ENCODE measurements around the gene SLC16A10.
A peak's percentile ranks its signal among the peaks of the same experiment; 100 is the strongest.

The SLC16A10 gene

GRCh38 chr6:111150577-111150976 lies 63.3 kb downstream of the SLC16A10 start:
- FAIRE-seq (no peak), DNase-seq (ENCODE audit: insufficient read length) (no peak)
- no peak for TF ChIP-seq POLR2A (IDR thresholded peaks at IDR 0.05; ENCODE audit: low read depth, low read length)
- no peak for TF ChIP-seq POLR2AphosphoS5 (IDR thresholded peaks at IDR 0.05; ENCODE audit: low read depth, low read length)
- no peak for TF ChIP-seq TAF1 (IDR thresholded peaks at IDR 0.05; ENCODE audit: borderline replicate concordance, low read depth, low read length)

GRCh38 chr6:111154981-111155380 lies 67.7 kb downstream of the SLC16A10 start:
- FAIRE-seq (no peak), DNase-seq (ENCODE audit: insufficient read length) (no peak)
- TF ChIP-seq TAF1 (IDR thresholded peaks at IDR 0.05; ENCODE audit: borderline replicate concordance, low read depth, low read length): no peak
- no peak for TF ChIP-seq POLR2A (IDR thresholded peaks at IDR 0.05; ENCODE audit: low read depth, low read length)
- TF ChIP-seq POLR2AphosphoS5 (IDR thresholded peaks at IDR 0.05; ENCODE audit: low read depth, low read length): no peak

- no peak for TF ChIP-seq POLR2A (IDR thresholded peaks at IDR 0.05; ENCODE audit: low read depth, low read length)
- TF ChIP-seq TAF1 (IDR thresholded peaks at IDR 0.05; ENCODE audit: borderline replicate concordance, low read depth, low read length): no peak
- TF ChIP-seq POLR2AphosphoS5 (IDR thresholded peaks at IDR 0.05; ENCODE audit: low read depth, low read length): no peak
- FAIRE-seq (no peak), DNase-seq (ENCODE audit: insufficient read length) (no peak)
Measured at GRCh38 chr6:111157412-111157811, 70.1 kb downstream of the SLC16A10 start.

GRCh38 chr6:111159633-111160032 lies 72.3 kb downstream of the SLC16A10 start:
- FAIRE-seq (no peak), DNase-seq (ENCODE audit: insufficient read length) (no peak)
- no peak for TF ChIP-seq POLR2A (IDR thresholded peaks at IDR 0.05; ENCODE audit: low read depth, low read length)

- TF ChIP-seq POLR2AphosphoS5 (IDR thresholded peaks at IDR 0.05; ENCODE audit: low read depth, low read length): no peak
- no peak for TF ChIP-seq POLR2A (IDR thresholded peaks at IDR 0.05; ENCODE audit: low read depth, low read length)
- TF ChIP-seq TAF1 (IDR thresholded peaks at IDR 0.05; ENCODE audit: borderline replicate concordance, low read depth, low read length): no peak
- FAIRE-seq (no peak), DNase-seq (ENCODE audit: insufficient read length) (no peak)
Measured at GRCh38 chr6:111161650-111162049, 74.3 kb downstream of the SLC16A10 start.

GRCh38 chr6:111162504-111162903 lies 75.2 kb downstream of the SLC16A10 start:
- FAIRE-seq (no peak), DNase-seq (ENCODE audit: insufficient read length) (no peak)
- no peak for TF ChIP-seq POLR2A (IDR thresholded peaks at IDR 0.05; ENCODE audit: low read depth, low read length)
- no peak for TF ChIP-seq TAF1 (IDR thresholded peaks at IDR 0.05; ENCODE audit: borderline replicate concordance, low read depth, low read length)
- TF ChIP-seq POLR2AphosphoS5 (IDR thresholded peaks at IDR 0.05; ENCODE audit: low read depth, low read length): no peak

GRCh38 chr6:111171577-111172400 lies 84.5 kb downstream of the SLC16A10 start:
- FAIRE-seq (peak; percentile 33), DNase-seq (ENCODE audit: insufficient read length) (no peak)

GRCh38 chr6:111172563-111172962 lies 85.3 kb downstream of the SLC16A10 start:
- no peak for TF ChIP-seq POLR2AphosphoS5 (IDR thresholded peaks at IDR 0.05; ENCODE audit: low read depth, low read length)
- no peak for FAIRE-seq

More at GRCh38 chr6:111171577-111172400, 84.5 kb downstream of the SLC16A10 start:
- TF ChIP-seq POLR2A (IDR thresholded peaks at IDR 0.05; ENCODE audit: low read depth, low read length) (no peak), POLR2AphosphoS5 (IDR thresholded peaks at IDR 0.05; ENCODE audit: low read depth, low read length) (no peak), TAF1 (IDR thresholded peaks at IDR 0.05; ENCODE audit: borderline replicate concordance, low read depth, low read length) (no peak)

GRCh38 chr6:111173341-111173740 lies 86.0 kb downstream of the SLC16A10 start:
- no peak for TF ChIP-seq POLR2A (IDR thresholded peaks at IDR 0.05; ENCODE audit: low read depth, low read length)
- TF ChIP-seq TAF1 (IDR thresholded peaks at IDR 0.05; ENCODE audit: borderline replicate concordance, low read depth, low read length): no peak
- TF ChIP-seq POLR2AphosphoS5 (IDR thresholded peaks at IDR 0.05; ENCODE audit: low read depth, low read length): no peak
- DNase-seq (ENCODE audit: insufficient read length) (no peak), FAIRE-seq (no peak)

More at GRCh38 chr6:111172563-111172962, 85.3 kb downstream of the SLC16A10 start:
- DNase-seq (ENCODE audit: insufficient read length): no peak

- no peak for DNase-seq (ENCODE audit: insufficient read length)
- no peak for FAIRE-seq
- no peak for TF ChIP-seq TAF1 (IDR thresholded peaks at IDR 0.05; ENCODE audit: borderline replicate concordance, low read depth, low read length)
- TF ChIP-seq POLR2A (IDR thresholded peaks at IDR 0.05; ENCODE audit: low read depth, low read length): no peak
- no peak for TF ChIP-seq POLR2AphosphoS5 (IDR thresholded peaks at IDR 0.05; ENCODE audit: low read depth, low read length)
Measured at GRCh38 chr6:111173946-111174345, 86.6 kb downstream of the SLC16A10 start.

GRCh38 chr6:111175109-111175508 lies 87.8 kb downstream of the SLC16A10 start:
- TF ChIP-seq POLR2AphosphoS5 (IDR thresholded peaks at IDR 0.05; ENCODE audit: low read depth, low read length): no peak
- no peak for TF ChIP-seq TAF1 (IDR thresholded peaks at IDR 0.05; ENCODE audit: borderline replicate concordance, low read depth, low read length)
- TF ChIP-seq POLR2A (IDR thresholded peaks at IDR 0.05; ENCODE audit: low read depth, low read length): no peak
- DNase-seq (ENCODE audit: insufficient read length): no peak
- FAIRE-seq: no peak

- DNase-seq (ENCODE audit: insufficient read length) (no peak), FAIRE-seq (peak; percentile 5)
- TF ChIP-seq POLR2A (IDR thresholded peaks at IDR 0.05; ENCODE audit: low read depth, low read length) (no peak), POLR2AphosphoS5 (IDR thresholded peaks at IDR 0.05; ENCODE audit: low read depth, low read length) (no peak), TAF1 (IDR thresholded peaks at IDR 0.05; ENCODE audit: borderline replicate concordance, low read depth, low read length) (no peak)
Measured at GRCh38 chr6:111176038-111176759, 88.9 kb downstream of the SLC16A10 start.

All from GM12892 (cell line).